ENCODE measurements around the gene RHNO1. TPM values are rescaled to one million over a fixed set of nuclear protein-coding genes. Genes with fewer than 3 reads are reported as not detected.

RHNO1 gene
- total and polyA plus RNA-seq, 2 of the 4 experiments (the other 2 are of a cell fraction): 26.1 to 30.6 TPM

GRCh38 chr12:2862876-2863275 is 14.1 kb upstream of the RHNO1 start:
- no peak overlapping the region for H3K14ac ChIP-seq (replicated peaks; ENCODE audit: low read depth, low read length)
- intact Hi-C loops (cut with micrococcal nuclease): no loop called here
- H3K4me3 ChIP-seq (ENCODE audit: insufficient read depth, low read depth, low read length): no peak overlapping the region
- H4K8ac ChIP-seq (ENCODE audit: low read depth in 2 of 2, low read length in 2 of 2): no peak overlapping the region
- H3K27me3 ChIP-seq (ENCODE audit: control insufficient read depth, insufficient read depth, low read length): no peaks in the 10 kb centered on the region
- no peak for ATAC-seq (ENCODE audit: low read depth)
- CTCF ChIA-PET: interaction anchor here (1.6 kb wide), 1 partner anchor 9 kb away, joined by 6 read pairs; no protein-coding TSS in a partner anchor
- no peak overlapping the region for H3K27ac ChIP-seq (ENCODE audit: insufficient read depth, low read length)
- dilution Hi-C loops (cut with HindIII; ENCODE audit: low sequenced_read_pairs, unreplicated experiment): no loop called here
- H3K4me2 ChIP-seq (ENCODE audit: low read depth, low read length): no peak overlapping the region
- POLR2A ChIA-PET (ENCODE audit: unreplicated experiment): no interaction called here
- no peak overlapping the region for H2BK120ac ChIP-seq (ENCODE audit: low read depth, low read length)
- no peak for DNase-seq
- no peaks in the 10 kb centered on the region for H3K4me1 ChIP-seq (ENCODE audit: control insufficient read depth, insufficient read depth, low read length)
- no peak overlapping the region for H3K56ac ChIP-seq (ENCODE audit: extremely low read depth, insufficient read depth, low read length)
- no peak overlapping the region for H2BK20ac ChIP-seq (ENCODE audit: low read depth, low read length)
- H3K9ac ChIP-seq (ENCODE audit: low read depth, low read length): no peak overlapping the region
- peaks cover 0 to 15% of the 10 kb centered on the region in 2 experiments; a peak in 3 of 4 replicates for H3K79me1 ChIP-seq (ENCODE audit: low read depth in 1 of 2, low read length in 2 of 2)
- no peaks in the 10 kb centered on the region for H4K20me1 ChIP-seq (ENCODE audit: insufficient read depth, low read length)
- no peak overlapping the region for H2BK15ac ChIP-seq (ENCODE audit: low read depth, low read length)
- peaks cover under 1% of the 10 kb centered on the region; the same call in 1 of the 2 replicates for H3K9me1 ChIP-seq (ENCODE audit: insufficient read depth, low read length)
- no peaks in the 10 kb centered on the region for H3K9me3 ChIP-seq (ENCODE audit: control insufficient read depth, insufficient read depth, low read length)
- no peak overlapping the region for H2AK5ac ChIP-seq (ENCODE audit: low read depth, low read length)
- H3K23ac ChIP-seq (ENCODE audit: low read depth, low read length): no peak overlapping the region
- peaks cover 29% of the 10 kb centered on the region for H3K36me3 ChIP-seq (ENCODE audit: control insufficient read depth, insufficient read depth, low read length)
- no peak overlapping the region for H3K18ac ChIP-seq (ENCODE audit: low read depth, low read length)
- H4K91ac ChIP-seq (ENCODE audit: insufficient read depth, low read depth, low read length): no peak overlapping the region
- no peak overlapping the region for H3K4ac ChIP-seq (ENCODE audit: low read depth, low read length)
- no peak overlapping the region for H4K5ac ChIP-seq (ENCODE audit: low read depth, low read length)
- no peak overlapping the region for H2BK5ac ChIP-seq (ENCODE audit: low read depth, low read length, poor library complexity, severe bottlenecking)
- BruUV-seq (replicated peaks): no TSS peak
- H2AFZ ChIP-seq (replicated peaks; ENCODE audit: low read length, poor library complexity): no peak overlapping the region
- in situ Hi-C loops (cut with MboI; ENCODE audit: low sequenced_read_pairs): no loop called here
- no peak overlapping the region for H2AK9ac ChIP-seq (replicated peaks; ENCODE audit: low read depth, low read length, poor library complexity)
- TF ChIP-seq POLR2A (IDR thresholded peaks at IDR 0.05; ENCODE audit: low read depth, low read length) (no peak), MAZ (IDR thresholded peaks at IDR 0.05; ENCODE audit: borderline replicate concordance, low read depth, low read length) (no peak), CTCF (conservative IDR thresholded peaks at IDR 0.05; ENCODE audit: low read depth, low read length) (no peak), MAFK (IDR thresholded peaks at IDR 0.05; ENCODE audit: low read depth, low read length) (no peak), RCOR1 (IDR thresholded peaks at IDR 0.05; ENCODE audit: insufficient replicate concordance, low read length) (no peak), RFX5 (IDR thresholded peaks at IDR 0.05; ENCODE audit: low read depth, low read length) (no peak), CEBPB (IDR thresholded peaks at IDR 0.05; ENCODE audit: low read depth, low read length) (no peak), CHD1 (IDR thresholded peaks at IDR 0.05; ENCODE audit: low read depth, low read length) (no peak), RAD21 (IDR thresholded peaks at IDR 0.05; ENCODE audit: low read length) (no peak), SMC3 (IDR thresholded peaks at IDR 0.05; ENCODE audit: low read depth, low read length) (no peak), BHLHE40 (IDR thresholded peaks at IDR 0.05; ENCODE audit: low read depth, low read length) (no peak), NFE2L2 (IDR thresholded peaks at IDR 0.05; ENCODE audit: low read depth, low read length) (no peak), FOS (IDR thresholded peaks at IDR 0.05; ENCODE audit: low read depth, low read length) (no peak), MXI1 (IDR thresholded peaks at IDR 0.05; ENCODE audit: borderline replicate concordance, low read depth, low read length) (no peak)
- TF ChIP-seq, protein P1, sequence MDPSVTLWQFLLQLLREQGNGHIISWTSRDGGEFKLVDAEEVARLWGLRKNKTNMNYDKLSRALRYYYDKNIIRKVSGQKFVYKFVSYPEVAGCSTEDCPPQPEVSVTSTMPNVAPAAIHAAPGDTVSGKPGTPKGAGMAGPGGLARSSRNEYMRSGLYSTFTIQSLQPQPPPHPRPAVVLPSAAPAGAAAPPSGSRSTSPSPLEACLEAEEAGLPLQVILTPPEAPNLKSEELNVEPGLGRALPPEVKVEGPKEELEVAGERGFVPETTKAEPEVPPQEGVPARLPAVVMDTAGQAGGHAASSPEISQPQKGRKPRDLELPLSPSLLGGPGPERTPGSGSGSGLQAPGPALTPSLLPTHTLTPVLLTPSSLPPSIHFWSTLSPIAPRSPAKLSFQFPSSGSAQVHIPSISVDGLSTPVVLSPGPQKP (IDR thresholded peaks at IDR 0.05; ENCODE audit: borderline replicate concordance, low read depth, low read length): no peak
- TF ChIP-seq, protein P2, sequence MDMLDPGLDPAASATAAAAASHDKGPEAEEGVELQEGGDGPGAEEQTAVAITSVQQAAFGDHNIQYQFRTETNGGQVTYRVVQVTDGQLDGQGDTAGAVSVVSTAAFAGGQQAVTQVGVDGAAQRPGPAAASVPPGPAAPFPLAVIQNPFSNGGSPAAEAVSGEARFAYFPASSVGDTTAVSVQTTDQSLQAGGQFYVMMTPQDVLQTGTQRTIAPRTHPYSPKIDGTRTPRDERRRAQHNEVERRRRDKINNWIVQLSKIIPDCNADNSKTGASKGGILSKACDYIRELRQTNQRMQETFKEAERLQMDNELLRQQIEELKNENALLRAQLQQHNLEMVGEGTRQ (IDR thresholded peaks at IDR 0.05; ENCODE audit: low read depth, low read length): no peak
- 97% methylated on average over 3 of the region's 7 CpGs; no CpG with 5 or more reads in 1 of the 2 experiments for WGBS, 2 experiments (ENCODE audit: extremely low coverage in 2 of 2, insufficient read length in 1 of 2)

Data from IMR-90 (cell line).